Measurements from ENCODE around the gene ZCCHC14.
"Not testable (repeated sequence)": the region's sequence is repeated elsewhere in the genome, so short reads cannot be mapped to it uniquely, and the experiment has no call there.

ZCCHC14 gene

DNA sequence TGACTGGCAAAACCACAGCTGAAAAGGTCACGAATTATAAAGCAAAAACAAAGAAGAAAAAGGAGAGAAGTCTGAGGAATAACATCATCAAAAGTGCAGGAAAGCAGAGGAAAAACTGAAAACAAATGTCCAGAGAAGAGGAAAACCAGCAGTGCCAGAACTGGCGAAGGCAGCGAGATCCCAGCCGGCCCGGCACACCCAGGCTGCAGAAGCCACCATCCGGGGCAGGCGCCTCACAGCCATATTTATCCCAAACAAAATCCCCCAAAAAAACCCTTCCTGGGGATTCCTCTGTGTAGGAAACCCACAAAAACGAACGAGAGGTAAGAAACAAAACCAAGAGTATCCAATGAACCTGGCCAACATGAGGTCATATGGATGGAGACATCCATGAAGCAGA, 10.6 kb downstream of the ZCCHC14 start:
- no peak for DNase-seq

DNA sequence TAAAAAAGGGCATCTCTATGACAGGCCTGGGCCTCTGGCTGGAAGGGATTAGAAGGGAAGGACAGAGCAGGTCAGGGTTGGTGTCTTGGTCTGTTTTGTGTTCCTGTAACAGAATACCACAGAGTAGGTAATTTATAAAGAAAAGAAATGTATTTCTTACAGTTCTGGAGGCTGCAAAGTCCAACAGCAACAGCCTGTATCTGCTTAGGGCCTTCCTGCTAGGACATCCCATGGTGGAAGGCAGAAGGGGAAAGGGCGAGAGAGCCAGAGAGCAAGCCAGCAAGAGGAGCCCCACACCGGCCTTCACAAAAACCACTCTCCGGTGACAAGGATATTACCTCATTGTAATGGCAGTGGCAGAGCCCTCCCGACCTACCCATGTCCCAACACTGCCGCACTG, 11.1 kb downstream of the ZCCHC14 start:
- DNase-seq = not testable (repeated sequence)

DNA sequence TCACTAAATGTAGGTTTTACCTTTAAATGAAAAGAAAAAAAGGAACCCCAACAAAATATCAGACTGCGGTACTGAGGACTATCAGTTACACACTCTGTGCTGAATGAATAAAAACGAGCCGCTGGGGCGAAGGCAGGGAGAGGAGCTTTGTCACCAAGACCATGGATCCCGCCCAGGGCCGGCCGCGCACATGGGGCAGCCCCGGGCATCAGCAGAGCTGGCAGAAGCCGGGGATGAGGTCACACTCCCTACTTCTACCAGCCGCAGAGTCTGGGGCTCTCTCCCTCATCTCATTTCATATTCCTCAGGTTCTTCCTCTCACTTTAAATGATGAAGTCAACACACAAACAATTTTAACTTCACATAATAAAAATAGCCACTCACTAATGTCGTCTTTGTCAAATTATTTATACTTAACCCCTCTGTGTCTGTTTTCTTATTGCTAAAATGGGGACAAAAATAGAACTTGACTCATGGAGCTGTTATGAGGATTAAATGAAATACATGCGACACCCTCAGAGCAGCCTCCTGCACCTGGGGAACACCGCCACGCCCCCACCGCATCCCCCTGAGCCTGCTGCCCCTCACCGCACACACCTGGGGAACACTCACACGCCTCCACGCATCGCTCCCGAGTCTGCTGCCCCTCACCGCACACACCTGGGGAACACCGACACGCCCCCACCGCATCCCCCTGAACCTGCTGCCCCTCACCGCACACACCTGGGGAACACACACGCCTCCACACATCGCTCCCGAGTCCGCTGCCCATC, 15.4 kb downstream of the ZCCHC14 start:
- DNase-seq = peak in 49 of 56 donors; percentile 10 to 87 (median 54)

DNA sequence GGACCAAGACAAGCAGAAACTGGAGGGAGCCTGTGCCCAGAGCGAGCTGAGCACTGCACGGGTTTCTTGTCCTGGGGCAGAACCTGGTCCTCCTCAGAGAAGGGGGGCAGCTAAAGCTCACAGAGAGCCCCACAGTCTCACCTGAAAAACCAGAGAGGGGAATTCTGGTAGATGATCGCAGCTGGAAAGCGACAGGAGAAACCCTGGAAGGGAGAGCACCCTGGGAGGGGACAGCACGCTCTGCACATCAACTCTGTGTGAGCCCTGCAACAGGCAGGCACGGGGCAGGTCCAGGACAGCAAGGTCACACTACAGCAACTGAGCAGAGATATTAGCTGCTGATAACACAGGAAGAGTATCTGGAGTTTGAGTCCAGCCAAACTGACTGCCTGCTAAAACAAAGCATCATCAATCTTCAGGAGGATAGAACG, 18.2 kb downstream of the ZCCHC14 start:
- no peak for DNase-seq

- no peak for DNase-seq
Measured at GRCh38 chr16:87474017-87474416, 18.8 kb downstream of the ZCCHC14 start.

- no peak for DNase-seq
Measured at GRCh38 chr16:87472935-87473334, 19.9 kb downstream of the ZCCHC14 start.

DNA sequence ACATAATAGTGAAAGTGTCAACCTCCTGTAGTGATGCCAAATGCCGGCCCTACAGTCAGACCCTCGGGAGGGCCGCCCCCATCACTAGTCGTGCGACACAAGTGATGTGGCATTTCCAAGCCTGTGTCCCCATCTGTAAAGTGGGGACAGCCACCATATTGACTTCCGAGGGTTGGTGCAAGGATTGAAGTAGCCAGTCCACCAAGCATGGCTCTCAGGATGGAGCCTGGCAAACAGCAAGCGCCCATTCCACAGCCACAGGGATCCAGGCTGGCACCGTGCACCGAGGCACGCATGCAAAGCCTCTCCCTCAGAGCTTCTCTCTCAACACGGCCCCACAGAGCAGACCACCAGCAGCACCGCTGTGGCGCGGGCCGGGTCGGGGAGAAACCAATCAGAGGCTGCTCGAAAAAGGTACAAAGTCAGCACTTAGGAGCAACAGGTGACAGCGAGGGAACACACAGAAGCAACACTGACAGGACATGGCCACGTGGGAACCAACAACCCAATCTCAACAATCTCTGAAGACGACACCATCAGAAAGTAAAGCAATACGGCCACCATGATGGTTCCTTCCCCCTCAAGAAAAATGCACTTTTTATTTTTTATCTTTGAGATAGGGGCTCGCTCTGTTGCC, 20.6 kb downstream of the ZCCHC14 start:
- no peak for DNase-seq

GRCh38 chr16:87471278-87472141, 21.3 kb downstream of the ZCCHC14 start:
- DNase-seq = no peak

GRCh38 chr16:87470332-87470731, 22.5 kb downstream of the ZCCHC14 start:
- DNase-seq = no peak

DNA sequence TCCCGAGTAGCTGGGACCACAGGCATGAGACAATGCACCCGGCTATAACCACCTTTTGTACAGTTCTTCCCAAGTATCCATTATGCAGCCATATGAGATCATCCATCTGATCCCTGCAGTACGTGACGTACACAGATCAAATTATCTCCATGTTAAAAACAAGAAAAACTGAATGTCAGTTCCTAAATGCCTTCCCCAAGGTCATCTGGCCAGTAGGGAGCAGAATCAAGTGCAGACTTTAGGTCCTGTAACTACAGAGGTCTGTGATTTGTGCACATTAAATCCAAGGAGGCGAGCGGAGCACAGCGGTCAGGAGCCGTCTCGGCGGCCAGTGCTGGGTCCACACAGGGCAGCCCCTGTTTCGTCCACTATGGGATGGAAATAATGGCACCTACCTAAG, 23.7 kb downstream of the ZCCHC14 start:
- no peak for DNase-seq

- DNase-seq = no peak
Measured at GRCh38 chr16:87468550-87468949, 24.3 kb downstream of the ZCCHC14 start.

GRCh38 chr16:87466975-87467501, 25.8 kb downstream of the ZCCHC14 start:
- DNase-seq = no peak

- no peak for DNase-seq
Measured at GRCh38 chr16:87465879-87466278, 26.9 kb downstream of the ZCCHC14 start.

- peak in 1 of 56 donors; percentile 12 for DNase-seq
Measured at GRCh38 chr16:87465306-87465705, 27.5 kb downstream of the ZCCHC14 start.

- DNase-seq = peak in 11 of 56 donors; percentile 6 to 43 (median 19)
Measured at GRCh38 chr16:87464691-87465300, 28.0 kb downstream of the ZCCHC14 start.

DNA sequence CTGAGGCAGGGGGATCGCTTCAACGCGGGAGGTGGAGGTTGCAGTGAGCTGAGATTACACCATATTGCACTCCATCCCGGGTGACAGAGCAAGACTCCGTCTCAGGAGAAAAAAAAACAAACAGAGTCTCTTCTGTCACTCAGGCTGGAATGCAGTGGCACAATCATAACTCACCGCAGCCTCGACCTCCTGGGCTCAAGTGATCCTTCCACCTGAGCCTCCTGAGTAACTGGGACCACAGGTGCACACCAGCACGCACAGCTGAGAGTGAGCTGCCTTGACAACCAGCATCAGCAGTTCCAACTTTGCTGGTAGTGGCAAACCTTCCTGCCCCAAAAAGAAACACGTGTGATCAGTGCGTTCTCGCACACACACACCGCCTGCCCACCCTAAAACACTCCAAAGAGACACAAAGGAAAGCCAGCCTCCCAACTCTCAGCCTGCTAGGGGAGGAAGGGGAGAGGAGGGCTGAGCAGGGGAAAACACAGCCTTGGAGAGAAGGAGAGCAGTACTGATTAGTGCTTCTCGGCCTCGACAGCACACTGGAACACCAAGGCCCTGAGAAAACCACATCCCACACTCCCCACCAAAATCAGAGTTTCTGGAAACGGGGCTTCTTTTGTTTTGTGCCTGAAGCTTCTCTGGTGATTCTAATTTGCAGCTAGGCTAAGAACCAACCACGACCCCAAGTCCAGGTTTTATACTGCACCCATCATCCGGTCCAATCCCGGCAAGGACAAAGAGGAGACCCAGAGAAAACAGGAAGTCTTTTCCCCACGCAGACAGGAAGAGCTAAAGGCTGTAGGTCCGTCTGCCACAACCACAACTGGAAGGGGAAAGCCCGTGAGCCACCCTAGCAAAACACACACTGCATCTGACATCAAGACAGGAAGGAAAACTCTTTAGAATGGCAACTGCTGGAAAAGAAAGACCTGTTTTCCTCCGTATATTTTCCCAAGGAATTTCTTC, 28.8 kb downstream of the ZCCHC14 start:
- DNase-seq = peak in 1 of 56 donors; percentile 28

GRCh38 chr16:87461466-87461991, 31.3 kb downstream of the ZCCHC14 start:
- DNase-seq = peak in 4 of 56 donors; percentile 4 to 15 (median 14)

DNA sequence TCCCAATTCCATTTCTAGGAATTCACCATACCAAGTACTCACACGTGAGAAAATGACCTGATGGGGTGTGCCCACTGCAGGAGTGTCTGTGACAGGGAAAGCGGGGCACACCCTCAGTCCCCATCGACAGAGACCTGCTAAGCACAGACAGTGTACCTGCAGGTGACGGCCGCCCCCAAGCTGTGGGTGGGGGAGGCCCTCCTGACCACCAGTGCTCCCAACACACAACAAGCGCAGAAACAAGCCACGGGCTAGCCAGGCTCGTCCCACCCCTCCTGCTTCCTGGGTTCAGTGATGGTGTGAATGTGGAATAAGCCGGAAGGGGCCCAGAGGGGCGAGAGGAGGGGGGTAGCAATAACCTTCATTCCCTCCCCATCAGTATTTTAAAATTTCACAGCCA, 31.9 kb downstream of the ZCCHC14 start:
- DNase-seq = no peak

GRCh38 chr16:87459833-87460232, 33.0 kb downstream of the ZCCHC14 start:
- DNase-seq = no peak

GRCh38 chr16:87459027-87459426, 33.8 kb downstream of the ZCCHC14 start:
- no peak for DNase-seq
